Activated CD8-positive, alpha-beta memory T cell treated with anti-CD3 and anti-CD28 coated beads for 36 hours (primary cell): ENCODE measurements around the gene CIAO1. TPM values are rescaled to one million over a fixed set of nuclear protein-coding genes. Genes with fewer than 3 reads are reported as not detected.
"Not testable (repeated sequence)": the region's sequence is repeated elsewhere in the genome, so short reads cannot be mapped to it uniquely, and the experiment has no call there.

ENCODE experiments used
- CTCF ChIA-PET: fragments of 350-600 bp; sonication (Branson Sonifier 250); formaldehyde crosslinking; loops from one replicate; lab custom pipeline; 2021; ENCODE audit warnings: antibody characterized with exemption; lab: Charles Lee
- POLR2A ChIA-PET: fragments of 350-600 bp; sonication (Branson Sonifier 250); formaldehyde crosslinking; loops from one replicate; lab custom pipeline; 2021; ENCODE audit warnings: antibody characterized with exemption; lab: Charles Lee
- total RNA-seq, 2 experiments: library from RNA; stranded (reverse); gene quantifications; one replicate each; pipeline ENCODE4 v1.2.3, GENCODE V29; 2021

Gene CIAO1
- total RNA-seq, 2 experiments from 2014 or later: 76.7 to 76.8 TPM

- CTCF ChIA-PET: no interaction called here
- POLR2A ChIA-PET: interaction anchor here (0.6 kb wide), 1 partner anchor 9 kb away, joined by 3 read pairs; no protein-coding TSS in a partner anchor
Observed at GRCh38 chr2:96247009-96247408, 19.0 kb upstream of the CIAO1 start.

- CTCF ChIA-PET: no interaction called here
- POLR2A ChIA-PET: no interaction called here
Observed at GRCh38 chr2:96247896-96248295, 18.1 kb upstream of the CIAO1 start.

- ChIA-PET POLR2A (no interaction called here), CTCF (no interaction called here)
Observed at GRCh38 chr2:96248624-96249023, 17.4 kb upstream of the CIAO1 start.

GRCh38 chr2:96249654-96250053 lies 16.4 kb upstream of the CIAO1 start:
- ChIA-PET CTCF (interaction anchor here (0.7 kb wide), 1 partner anchor 14 kb away, joined by 3 read pairs; no protein-coding TSS in a partner anchor), POLR2A (no interaction called here)

GRCh38 chr2:96250188-96250587 lies 15.8 kb upstream of the CIAO1 start:
- ChIA-PET POLR2A (no interaction called here), CTCF (interaction anchor here (0.7 kb wide), 1 partner anchor 76 kb away, joined by 3 read pairs; no protein-coding TSS in a partner anchor)

GRCh38 chr2:96251721-96252292 lies 14.2 kb upstream of the CIAO1 start:
- ChIA-PET CTCF (no interaction called here), POLR2A (no interaction called here)

GRCh38 chr2:96252526-96252925 lies 13.5 kb upstream of the CIAO1 start:
- ChIA-PET POLR2A (no interaction called here), CTCF (no interaction called here)

- ChIA-PET POLR2A (no interaction called here), CTCF (no interaction called here)
Observed at GRCh38 chr2:96253006-96253405, 13.0 kb upstream of the CIAO1 start.

- ChIA-PET POLR2A (no interaction called here), CTCF (interaction anchor here (0.9 kb wide), 1 partner anchor 80 kb away, joined by 3 read pairs; no protein-coding TSS in a partner anchor)
Observed at GRCh38 chr2:96254571-96254970, 11.5 kb upstream of the CIAO1 start.

GRCh38 chr2:96256611-96257113 lies 9.4 kb upstream of the CIAO1 start:
- POLR2A ChIA-PET: no interaction called here
- CTCF ChIA-PET: interaction anchor here (0.7 kb wide), 2 partner anchors 18 to 167 kb away, joined by 3 read pairs; no protein-coding TSS in a partner anchor

GRCh38 chr2:96257744-96258143 lies 8.3 kb upstream of the CIAO1 start:
- CTCF ChIA-PET: not testable (repeated sequence)

GRCh38 chr2:96258166-96259022 lies 7.6 kb upstream of the CIAO1 start:
- POLR2A ChIA-PET: no interaction called here
- CTCF ChIA-PET: no interaction called here

More at GRCh38 chr2:96257744-96258143, 8.3 kb upstream of the CIAO1 start:
- POLR2A ChIA-PET: not testable (repeated sequence)

- CTCF ChIA-PET: no interaction called here
- POLR2A ChIA-PET: interaction anchor here (0.8 kb wide), 1 partner anchor 51 kb away, joined by 3 read pairs; the partner anchor contains the start of gene STARD7
Observed at GRCh38 chr2:96259497-96259921, 6.5 kb upstream of the CIAO1 start.

GRCh38 chr2:96260387-96261260 lies 5.4 kb upstream of the CIAO1 start:
- ChIA-PET POLR2A (no interaction called here), CTCF (interaction anchor here (0.9 to 1.4 kb wide), 5 partner anchors 20 to 249 kb away, joined by 3 to 4 read pairs (median 4); partner anchors contain the start of gene STARD7)

GRCh38 chr2:96261328-96262003 lies 4.6 kb upstream of the CIAO1 start:
- ChIA-PET POLR2A (no interaction called here), CTCF (interaction anchor here (0.6 to 1.4 kb wide), 5 partner anchors 24 to 248 kb away, joined by 3 to 4 read pairs (median 3); partner anchors contain the start of genes SNRNP200 and STARD7)

GRCh38 chr2:96262306-96262705 lies 3.7 kb upstream of the CIAO1 start:
- ChIA-PET POLR2A (no interaction called here), CTCF (interaction anchor here (0.6 kb wide), 1 partner anchor 43 kb away, joined by 3 read pairs; the partner anchor contains the start of gene SNRNP200)

GRCh38 chr2:96264086-96264485 lies 1.9 kb upstream of the CIAO1 start:
- ChIA-PET POLR2A (interaction anchor here (0.5 kb wide), 1 partner anchor 84 kb away, joined by 3 read pairs; no protein-coding TSS in a partner anchor), CTCF (interaction anchor here (1.1 to 1.3 kb wide), 2 partner anchors 56 to 147 kb away, joined by 5 to 7 read pairs; partner anchors contain the start of gene STARD7)
